SK-N-SH (cell line): ENCODE data around the gene SLC31A1.

Experiments used
- CTCF ChIP-seq: fragments of 200-600 bp; sonication (generic); IDR thresholded peaks from 2 replicates; pipeline ENCODE4 v1.6.1; 2017; ENCODE audit warnings: antibody characterized with exemption, mild to moderate bottlenecking, moderate library complexity
- EZH2phosphoT487 ChIP-seq: fragments of 200-600 bp; sonication (generic); IDR thresholded peaks from 2 replicates; pipeline ENCODE4 v1.6.1; 2017; ENCODE audit warnings: low read depth, mixed run types, mild to moderate bottlenecking, antibody characterized with exemption, moderate library complexity, borderline replicate concordance
- JUND ChIP-seq: IDR thresholded peaks from 2 replicates; pipeline ENCODE4 v1.4.0; 2012
- MAX ChIP-seq: IDR thresholded peaks from 2 replicates; pipeline ENCODE4 v1.4.0; 2012; ENCODE audit warnings: low read depth
- POLR2AphosphoS5 ChIP-seq: IDR thresholded peaks from 2 replicates; pipeline ENCODE4 v1.6.1; 2012; ENCODE audit warnings: low read depth, low read length
- RAD21 ChIP-seq: IDR thresholded peaks from 2 replicates; pipeline ENCODE4 v1.6.1; 2012; ENCODE audit warnings: mild to moderate bottlenecking, low read length
- RCOR1 ChIP-seq: fragments of 150-350 bp; IDR thresholded peaks from 2 replicates; pipeline ENCODE4 v1.6.1; 2017; ENCODE audit warnings: antibody characterized with exemption, low read length
- SIN3A ChIP-seq: IDR thresholded peaks from 2 replicates; pipeline ENCODE4 v1.6.1; 2012; ENCODE audit warnings: low read depth, mild to moderate bottlenecking, low read length, moderate library complexity, borderline replicate concordance
- TAF1 ChIP-seq: IDR thresholded peaks from 2 replicates; pipeline ENCODE4 v1.6.1; 2012; ENCODE audit warnings: low read depth, mild to moderate bottlenecking, low read length, moderate library complexity, borderline replicate concordance
- YY1 ChIP-seq: IDR thresholded peaks from 2 replicates; pipeline ENCODE4 v1.4.0; 2012; ENCODE audit warnings: low read depth, mild to moderate bottlenecking

GRCh38 chr9:113310538-113310937, 89.2 kb downstream of the SLC31A1 start:
- TF ChIP-seq EZH2phosphoT487 (no peak), CTCF (no peak), JUND (no peak), MAX (no peak), RAD21 (no peak), RCOR1 (no peak), TAF1 (no peak), POLR2AphosphoS5 (no peak), SIN3A (no peak), YY1 (no peak)
